Nephron progenitor cell (in vitro differentiated cells): ENCODE measurements around the gene MTMR12.
A peak's percentile ranks its signal among the peaks of the same experiment; 100 is the strongest.

Source experiments
- DNase-seq: peaks from one replicate; pipeline ENCODE4 v3.0.0; 2021
- H3K27ac Mint-ChIP-seq: 2 replicates; pipeline ENCODE4 v1.8.0; 2021; ENCODE audit warnings: mild to moderate bottlenecking, moderate library complexity, mixed read lengths
- H3K27me3 Mint-ChIP-seq: 2 replicates; pipeline ENCODE4 v1.8.0; 2021; ENCODE audit warnings: mild to moderate bottlenecking, low read depth, mixed read lengths; ENCODE audit not compliant: poor library complexity
- H3K36me3 Mint-ChIP-seq: 2 replicates; pipeline ENCODE4 v1.8.0; 2021; ENCODE audit warnings: low read depth, mixed read lengths
- H3K4me1 Mint-ChIP-seq: 2 replicates; pipeline ENCODE4 v1.8.0; 2021; ENCODE audit warnings: mixed read lengths
- H3K4me3 Mint-ChIP-seq: 2 replicates; pipeline ENCODE4 v1.8.0; 2021; ENCODE audit warnings: mild to moderate bottlenecking, moderate library complexity, mixed read lengths
- H3K9me3 Mint-ChIP-seq: 2 replicates; pipeline ENCODE4 v1.8.0; 2021; ENCODE audit warnings: mild to moderate bottlenecking, moderate library complexity, mixed read lengths
- CTCF ChIP-seq: fragments of 200-600 bp; sonication (generic); IDR thresholded peaks from 2 replicates; pipeline ENCODE4 v1.5.0; 2021; ENCODE audit warnings: antibody characterized with exemption

Gene MTMR12

GRCh38 chr5:32277798-32278197, 34.9 kb downstream of the MTMR12 start:
- peaks cover 48% of the 10 kb centered on the region for H3K36me3 Mint-ChIP-seq
- no peak for DNase-seq
- TF ChIP-seq CTCF = no peak
- H3K4me3 Mint-ChIP-seq = no peak overlapping the region
- H3K27me3 Mint-ChIP-seq = no peaks in the 10 kb centered on the region
- peaks cover 36% of the 10 kb centered on the region for H3K4me1 Mint-ChIP-seq
- no peaks in the 10 kb centered on the region for H3K9me3 Mint-ChIP-seq
- H3K27ac Mint-ChIP-seq = no peak overlapping the region

- no peak for TF ChIP-seq CTCF
- Mint-ChIP-seq H3K9me3 (no peaks in the 10 kb centered on the region), H3K4me3 (no peak overlapping the region), H3K27me3 (no peaks in the 10 kb centered on the region), H3K4me1 (peaks cover 36% of the 10 kb centered on the region), H3K27ac (no peak overlapping the region), H3K36me3 (peaks cover 48% of the 10 kb centered on the region)
- no peak for DNase-seq
Measured at GRCh38 chr5:32276173-32276853, 36.4 kb downstream of the MTMR12 start.

- H3K9me3 Mint-ChIP-seq = no peaks in the 10 kb centered on the region
- no peak overlapping the region for H3K4me3 Mint-ChIP-seq
- H3K4me1 Mint-ChIP-seq = peaks cover 42% of the 10 kb centered on the region
- DNase-seq = no peak
- TF ChIP-seq CTCF = no peak
- peak overlapping the region; percentile 96 for H3K27ac Mint-ChIP-seq
- no peaks in the 10 kb centered on the region for H3K27me3 Mint-ChIP-seq
- H3K36me3 Mint-ChIP-seq = peaks cover 48% of the 10 kb centered on the region
Measured at GRCh38 chr5:32275396-32275741, 37.4 kb downstream of the MTMR12 start.

- Mint-ChIP-seq H3K9me3 (no peaks in the 10 kb centered on the region), H3K36me3 (peaks cover 53% of the 10 kb centered on the region), H3K4me1 (peaks cover 42% of the 10 kb centered on the region), H3K27me3 (no peaks in the 10 kb centered on the region), H3K27ac (peak overlapping the region; percentile 96), H3K4me3 (peak overlapping the region; percentile 21)
- DNase-seq = no peak
- TF ChIP-seq CTCF = no peak
Measured at GRCh38 chr5:32274548-32275395, 38.0 kb downstream of the MTMR12 start.

- Mint-ChIP-seq H3K9me3 (no peaks in the 10 kb centered on the region), H3K4me3 (no peak overlapping the region), H3K36me3 (peaks cover 55% of the 10 kb centered on the region), H3K27ac (peak overlapping the region; percentile 83), H3K4me1 (peaks cover 42% of the 10 kb centered on the region), H3K27me3 (no peaks in the 10 kb centered on the region)
- no peak for TF ChIP-seq CTCF
- DNase-seq = no peak
Measured at GRCh38 chr5:32273821-32274220, 38.9 kb downstream of the MTMR12 start.
